Head of caudate nucleus (tissue), 42 donors: ENCODE measurements around the gene AK8.

Experiments
- DNase-seq, 42 donors: peaks; one replicate each; pipeline versions ENCODE4 v3.0.0 to v3.0.0-alpha.2; 2020 to 2021; ENCODE audit warnings: mixed read lengths in 7 of 42
- intact Hi-C: fragments of 100-400 bp; cut with DNase I; formaldehyde crosslinking; loops from one replicate; pipeline ENCODE4 v1.15.0; 2022

The AK8 gene

GRCh38 chr9:132892400-132892799 is 14.3 kb upstream of the AK8 start:
- peak in 1 of 42 donors; percentile 15 for DNase-seq
- intact Hi-C loops: no loop called here

DNA sequence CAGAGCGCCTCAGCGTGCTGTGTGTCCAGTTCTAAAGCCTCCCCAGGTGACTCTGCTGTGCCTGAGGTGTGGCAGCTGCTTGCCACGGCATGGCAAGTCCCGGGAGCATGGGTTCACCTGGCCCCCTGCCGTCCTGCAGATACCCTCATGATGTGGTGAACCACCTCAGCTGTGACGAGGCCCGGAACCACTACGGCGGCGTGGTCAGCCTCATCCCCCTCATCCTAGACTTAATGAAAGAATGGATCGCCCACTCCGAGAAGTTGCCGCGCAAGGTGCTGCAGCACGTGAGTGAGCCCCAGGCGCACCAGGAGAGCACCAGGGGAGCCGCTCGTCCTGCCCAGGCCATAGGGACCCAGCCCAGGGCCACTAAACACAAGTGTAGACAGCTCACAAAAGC is 10.1 kb upstream of the AK8 start:
- intact Hi-C loops: loop anchor here (10.0 kb wide), 1 partner anchor 223 kb away; the partner anchor contains the start of gene DDX31
- no peak for DNase-seq

GRCh38 chr9:132887181-132888120 is 9.4 kb upstream of the AK8 start:
- intact Hi-C loops: loop anchor here (10.0 kb wide), 1 partner anchor 223 kb away; the partner anchor contains the start of gene DDX31

GRCh38 chr9:132886334-132886725 is 8.2 kb upstream of the AK8 start:
- intact Hi-C loops: loop anchor here (10.0 kb wide), 1 partner anchor 222 kb away; the partner anchor contains the start of gene DDX31
- DNase-seq: no peak

More at GRCh38 chr9:132887181-132888120, 9.4 kb upstream of the AK8 start:
- DNase-seq: no peak

GRCh38 chr9:132885720-132886333 is 7.7 kb upstream of the AK8 start:
- no peak for DNase-seq
- intact Hi-C loops: loop anchor here (10.0 kb wide), 1 partner anchor 221 kb away; the partner anchor contains the start of gene DDX31

GRCh38 chr9:132883349-132884294 is 5.5 kb upstream of the AK8 start:
- DNase-seq: no peak
- intact Hi-C loops: loop anchor here (10.0 kb wide), 1 partner anchor 219 kb away; the partner anchor contains the start of gene DDX31

DNA sequence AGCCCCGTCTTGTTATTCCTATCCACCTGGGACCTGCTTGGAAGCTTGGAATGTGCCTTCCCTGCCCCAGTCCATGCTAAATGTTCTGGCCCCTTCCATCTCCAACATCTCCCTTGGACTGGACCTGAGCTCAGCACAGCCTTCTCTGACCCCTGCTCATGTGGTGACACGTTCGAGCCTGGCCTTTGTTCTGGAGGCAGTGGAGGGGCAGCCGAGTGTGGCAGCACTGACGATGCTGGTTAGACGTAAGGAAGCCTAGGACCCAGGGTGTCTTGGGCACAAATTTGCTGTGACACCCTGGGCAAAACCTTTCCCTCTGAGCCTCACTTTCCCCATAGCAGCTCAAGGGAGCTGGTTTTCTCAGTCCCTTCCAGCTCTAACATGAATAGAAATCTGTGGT is 4.5 kb upstream of the AK8 start:
- DNase-seq: no peak
- intact Hi-C loops: loop anchor here (10.0 kb wide), 1 partner anchor 218 kb away; the partner anchor contains the start of gene DDX31

DNA sequence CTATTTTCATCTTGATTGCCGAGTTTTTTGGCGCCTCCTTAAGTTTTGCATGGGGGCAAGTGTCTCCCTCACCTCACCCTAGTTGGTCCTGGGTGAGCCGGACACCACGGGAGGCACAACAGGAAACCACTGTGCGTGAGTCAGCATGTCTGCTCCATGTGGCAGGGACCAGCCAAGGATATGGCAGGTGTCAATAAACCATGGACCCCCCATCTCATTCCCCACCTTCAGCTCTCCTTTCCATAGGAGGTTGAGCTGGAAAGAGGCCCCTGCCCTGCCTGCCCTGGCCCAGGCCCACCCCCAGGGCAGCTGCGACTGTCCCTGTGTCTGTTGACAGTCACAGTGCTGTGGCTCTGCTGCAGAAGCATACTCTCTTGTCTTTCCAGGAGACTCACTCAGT is 3.7 kb upstream of the AK8 start:
- intact Hi-C loops: loop anchor here (10.0 kb wide), 1 partner anchor 217 kb away; the partner anchor contains the start of gene DDX31
- DNase-seq: no peak

GRCh38 chr9:132880324-132880661 is 2.2 kb upstream of the AK8 start:
- DNase-seq: no peak
- intact Hi-C loops: loop anchor here (10.0 kb wide), 1 partner anchor 215 kb away; the partner anchor contains the start of gene DDX31

GRCh38 chr9:132879457-132880323 is 1.6 kb upstream of the AK8 start:
- intact Hi-C loops: loop anchor here (10.0 kb wide), 2 partner anchors 215 to 515 kb away; partner anchors contain the start of gene DDX31
- DNase-seq: no peak

- intact Hi-C loops: loop anchor here (10.0 kb wide), 1 partner anchor 514 kb away; no protein-coding TSS in a partner anchor
- peak in 41 of 42 donors; percentile 35 to 83 (median 63) for DNase-seq
These were observed 792 bp upstream of the AK8 start, which contains the start of gene SPACA9 for GRCh38 chr9:132878695-132879456. Gene SPACA9, plus strand, starts transcription at chr9:132878898. Its CDS starts 5,050 bp downstream, at chr9:132883948.

DNA sequence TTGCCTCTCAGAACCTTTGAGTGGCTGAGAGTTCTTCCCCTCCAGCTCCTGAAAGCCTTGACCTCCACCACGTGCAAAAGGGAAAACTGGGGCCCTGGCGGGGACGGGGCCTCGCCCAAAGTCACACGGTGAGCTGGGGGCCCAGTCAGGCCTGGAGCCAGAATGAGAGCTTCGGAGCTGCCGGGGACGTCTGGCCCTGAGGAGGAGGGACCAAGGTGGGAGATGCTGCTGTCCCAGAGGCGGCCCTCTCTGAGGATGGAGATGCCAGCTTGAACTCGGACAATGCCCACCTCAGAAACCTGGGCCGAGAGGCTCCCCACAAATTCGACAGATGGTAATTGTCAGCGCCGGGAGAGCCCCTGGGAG is 643 bp downstream of the AK8 start:
- intact Hi-C loops: loop anchor here (10.0 kb wide), 1 partner anchor 513 kb away; no protein-coding TSS in a partner anchor
- no peak for DNase-seq

GRCh38 chr9:132876849-132877248 is 1.2 kb downstream of the AK8 start:
- DNase-seq: no peak
- intact Hi-C loops: loop anchor here (10.0 kb wide), 1 partner anchor 512 kb away; no protein-coding TSS in a partner anchor

DNA sequence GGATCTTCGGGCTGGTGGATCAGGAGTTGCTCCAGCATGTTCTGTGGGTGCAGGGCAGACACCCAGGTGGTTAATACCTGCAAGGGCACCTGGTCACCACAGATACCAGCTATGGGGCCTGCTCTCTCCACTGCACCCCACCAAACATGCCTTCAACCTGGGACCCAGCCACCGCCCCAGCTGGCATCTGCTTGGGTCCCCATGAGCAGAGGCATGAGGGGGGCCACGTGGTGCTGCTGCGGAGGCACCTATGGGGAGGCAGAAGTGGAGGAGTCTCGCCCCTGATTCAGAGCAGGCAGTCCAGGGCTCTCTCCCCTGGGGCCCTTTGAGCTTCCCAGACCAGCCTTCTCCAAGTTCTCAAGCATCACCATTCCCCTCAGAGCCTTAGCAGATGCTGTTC is 2.9 kb downstream of the AK8 start:
- DNase-seq: no peak
- intact Hi-C loops: loop anchor here (10.0 kb wide), 1 partner anchor 510 kb away; no protein-coding TSS in a partner anchor

DNA sequence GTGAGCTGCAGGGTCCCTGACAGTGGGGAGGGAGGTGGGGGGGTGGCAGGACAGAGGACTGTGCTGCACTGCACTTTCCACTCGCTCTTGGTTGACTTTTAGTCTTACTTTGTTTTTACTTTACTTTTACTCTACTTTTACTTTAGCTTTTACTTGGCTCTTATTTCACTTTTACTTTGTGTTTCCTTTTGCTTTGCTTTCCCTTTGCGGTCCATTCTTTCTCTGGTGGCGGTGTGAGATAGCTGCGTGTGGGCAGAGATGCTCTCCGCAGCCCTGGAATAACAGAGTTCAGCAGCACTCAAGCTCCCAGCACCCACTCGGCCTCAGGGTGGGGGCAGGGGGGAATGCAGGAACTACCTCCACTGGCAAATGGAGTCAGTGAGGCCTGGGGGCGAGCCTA is 4.7 kb downstream of the AK8 start:
- DNase-seq: no peak
- intact Hi-C loops: loop anchor here (10.0 kb wide), 1 partner anchor 509 kb away; no protein-coding TSS in a partner anchor

- intact Hi-C loops: no loop called here
- DNase-seq: no peak
These were observed 8.8 kb downstream of the AK8 start for GRCh38 chr9:132869266-132869665.

DNA sequence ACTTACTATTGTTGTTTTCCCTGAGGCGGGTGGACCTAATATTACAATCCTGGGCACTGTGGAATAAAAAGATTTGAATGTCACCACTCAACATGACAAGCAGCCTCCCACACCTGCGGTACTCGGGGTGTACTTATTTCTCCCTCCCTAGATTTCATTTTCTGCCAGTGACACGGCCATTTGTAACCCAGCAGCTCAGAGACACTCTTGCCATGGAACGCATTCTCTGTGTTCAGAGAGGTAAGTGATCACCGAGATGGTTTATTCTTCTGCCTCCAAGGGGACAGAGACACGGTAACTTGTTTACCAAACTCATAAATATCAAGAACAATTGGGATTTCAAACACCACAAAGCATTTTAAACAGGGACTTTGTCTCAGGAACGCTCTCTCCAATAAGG is 11.2 kb downstream of the AK8 start:
- intact Hi-C loops: no loop called here
- no peak for DNase-seq
